Kidney (tissue), 14 donors: ENCODE results near the gene NOD1. TPM values are rescaled to one million over a fixed set of nuclear protein-coding genes. Genes with fewer than 3 reads are reported as not detected.

ENCODE experiments used
- DNase-seq, 5 donors: peaks; one replicate each; pipeline ENCODE4 v3.0.0-alpha.2; 2013 to 2020
- FAIRE-seq: peaks from 2 replicates; lab custom pipeline; 2012; peaks lifted over from hg19 to GRCh38; lab: Jason Lieb, UNC
- H3K27ac ChIP-seq, 2 donors: one replicate each; pipeline ENCODE4 v1.7.0; 2013; ENCODE audit warnings: low read depth in 2 of 2, low read length in 2 of 2, inconsistent platforms in 1 of 2
- H3K27me3 ChIP-seq: one replicate; pipeline ENCODE4 v1.7.1; 2013; ENCODE audit warnings: low read length, inconsistent platforms; ENCODE audit not compliant: control insufficient read depth, insufficient read depth
- H3K36me3 ChIP-seq, 3 donors: one replicate each; pipeline versions ENCODE4 v1.7.0 to v1.7.1; 2013; ENCODE audit warnings: low read length in 3 of 3, control low read depth in 1 of 3, inconsistent platforms in 1 of 3; ENCODE audit not compliant: insufficient read depth in 3 of 3, control insufficient read depth in 2 of 3
- H3K4me1 ChIP-seq, 3 donors: one replicate each; pipeline versions ENCODE4 v1.7.0 to v1.7.1; 2013; ENCODE audit warnings: low read length in 3 of 3, inconsistent platforms in 1 of 3, low read depth in 1 of 3; ENCODE audit not compliant: control insufficient read depth in 2 of 3, insufficient read depth in 2 of 3
- H3K4me3 ChIP-seq, 3 donors: one replicate each; pipeline versions ENCODE4 v1.7.0 to v1.8.1; 2013; ENCODE audit warnings: low read length in 3 of 3, control low read depth in 1 of 3, inconsistent platforms in 1 of 3
- H3K9ac ChIP-seq, 3 donors: one replicate each; pipeline versions ENCODE4 v1.7.0 to v1.7.1; 2013; ENCODE audit warnings: low read length in 3 of 3, control low read depth in 1 of 3, inconsistent platforms in 1 of 3
- H3K9me3 ChIP-seq, 3 donors: one replicate each; pipeline versions ENCODE4 v1.7.0 to v1.7.1; 2013; ENCODE audit warnings: low read length in 3 of 3, control low read depth in 1 of 3, inconsistent platforms in 1 of 3; ENCODE audit not compliant: control insufficient read depth in 2 of 3, insufficient read depth in 1 of 3
- CTCF ChIP-seq: IDR thresholded peaks from 3 replicates; pipeline ENCODE4 v1.5.1; 2012; ENCODE audit warnings: mild to moderate bottlenecking, moderate library complexity, borderline replicate concordance; ENCODE audit not compliant: insufficient read depth; ENCODE audit errors: extremely low read depth
- intact Hi-C: fragments of 100-400 bp; cut with DNase I; formaldehyde crosslinking; loops from one replicate; pipeline ENCODE4 v1.11.1; 2022
- polyA plus RNA-seq: library from polyadenylated mRNA; stranded (reverse); fragments of 350-450 nt; fragmentation: Illumina TruSeq; extraction: RNeasy Lipid Tissue Mini Kit (QIAGEN cat#74804); gene quantifications from one replicate; pipeline ENCODE4 v1.2.3, GENCODE V29; 2014; ENCODE audit warnings: low read depth, low replicate concordance; ENCODE audit not compliant: insufficient read depth
- total RNA-seq: library from RNA; stranded (reverse); fragmentation: NEBNext Ultra II Directional; extraction: Animal tissue kit (Norgen Biotek cat#: 25700); gene quantifications from one replicate; pipeline ENCODE4 v1.2.1, GENCODE V29; 2021
- donor health status: control.
- donor health status: control.
- donor health status: control.
- donor health status: control.
- donor health status: control.
- donor health status: DM: yes; HTN: yes; CAD: no.
- donor health status: Normal renal cell carcinoma (clear cell type).

Gene NOD1
- total and polyA plus RNA-seq, 2 donors from 2014 or later = 3.8 to 15.6 TPM

GRCh38 chr7:30434140-30434799 is 44.3 kb downstream of the NOD1 start:
- TF ChIP-seq CTCF = no peak
- FAIRE-seq (no peak), DNase-seq (peak in 1 of 5 donors; percentile 8)
- Histone ChIP-seq H3K4me1 (peaks cover 0 to 25% (median 13%) of the 10 kb centered on the region in 3 donors), H3K27ac (no peak overlapping the region), H3K27me3 (no peaks in the 10 kb centered on the region), H3K36me3 (peaks cover 0 to 8% (median 2%) of the 10 kb centered on the region in 3 donors), H3K9me3 (no peaks in the 10 kb centered on the region), H3K4me3 (no peak overlapping the region), H3K9ac (no peak overlapping the region)
- intact Hi-C loops = no loop called here

DNA sequence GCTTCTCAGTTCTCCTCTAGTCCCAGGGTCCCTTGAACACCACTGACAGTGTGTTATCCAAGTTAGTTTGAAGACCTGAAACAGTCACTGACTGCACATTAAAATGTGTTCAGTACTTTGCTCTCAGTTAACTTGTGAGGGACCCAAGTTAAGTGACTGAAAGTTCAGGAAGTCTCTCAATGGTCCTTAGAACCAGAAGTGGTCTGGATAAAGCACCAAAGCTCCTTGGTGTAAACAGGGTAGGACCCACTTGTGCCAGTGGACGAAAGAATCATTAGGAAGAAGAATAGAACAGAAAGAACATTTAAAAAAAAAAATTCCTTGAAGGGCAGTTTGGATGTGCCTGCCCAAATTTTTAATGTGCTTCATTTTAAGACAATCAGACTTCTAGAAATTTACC is 45.1 kb downstream of the NOD1 start:
- TF ChIP-seq CTCF = no peak
- intact Hi-C loops = no loop called here
- Histone ChIP-seq H3K27ac (no peak overlapping the region), H3K4me1 (peaks cover 0 to 25% (median 13%) of the 10 kb centered on the region in 3 donors), H3K9me3 (no peaks in the 10 kb centered on the region), H3K4me3 (no peak overlapping the region), H3K27me3 (no peaks in the 10 kb centered on the region), H3K36me3 (peaks cover 0 to 8% (median 2%) of the 10 kb centered on the region in 3 donors), H3K9ac (no peak overlapping the region)
- no peak for FAIRE-seq
- no peak for DNase-seq

DNA sequence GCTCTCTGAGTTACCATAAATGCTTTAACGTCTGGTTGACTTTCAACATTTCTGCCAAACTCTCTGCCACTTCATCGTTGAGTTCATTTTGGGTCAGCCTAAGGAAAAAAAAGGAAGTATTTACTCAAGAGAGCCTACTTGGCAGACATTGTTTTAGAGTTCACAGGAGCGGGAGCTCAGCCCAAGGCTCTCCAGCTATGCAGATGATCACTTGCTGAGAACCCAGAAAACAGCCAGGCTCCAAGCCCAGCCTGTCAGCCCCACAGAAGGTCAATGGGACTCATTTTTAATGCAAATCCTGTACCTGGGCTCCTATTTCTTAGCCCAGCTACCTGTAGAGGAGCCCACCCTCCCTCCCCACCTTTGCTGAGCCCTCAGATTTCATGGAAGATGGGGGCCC is 45.5 kb downstream of the NOD1 start:
- FAIRE-seq (peak; percentile 57), DNase-seq (peak in 2 of 5 donors; percentile 19 to 76)
- no peak for TF ChIP-seq CTCF
- Histone ChIP-seq H3K27ac (no peak overlapping the region), H3K9ac (no peak overlapping the region), H3K9me3 (no peaks in the 10 kb centered on the region), H3K4me3 (no peak overlapping the region), H3K36me3 (peaks cover 0 to 8% (median 2%) of the 10 kb centered on the region in 3 donors), H3K4me1 (peaks cover 0 to 25% (median 13%) of the 10 kb centered on the region in 3 donors), H3K27me3 (no peaks in the 10 kb centered on the region)
- intact Hi-C loops = no loop called here
